Neural progenitor cell (in vitro differentiated cells): ENCODE measurements around the gene FOXO1.

ENCODE experiments used
- EZH2 ChIP-seq: fragments of 200-600 bp; sonication (generic); IDR thresholded peaks from 2 replicates; pipeline ENCODE4 v1.6.1; 2017; ENCODE audit warnings: antibody characterized with exemption, mild to moderate bottlenecking, moderate library complexity
- TF ChIP-seq, protein P1 (sequence below): fragments of 200-600 bp; sonication (generic); IDR thresholded peaks from 2 replicates; pipeline ENCODE4 v1.5.1; 2017; ENCODE audit warnings: antibody characterized with exemption, mild to moderate bottlenecking

DNA sequence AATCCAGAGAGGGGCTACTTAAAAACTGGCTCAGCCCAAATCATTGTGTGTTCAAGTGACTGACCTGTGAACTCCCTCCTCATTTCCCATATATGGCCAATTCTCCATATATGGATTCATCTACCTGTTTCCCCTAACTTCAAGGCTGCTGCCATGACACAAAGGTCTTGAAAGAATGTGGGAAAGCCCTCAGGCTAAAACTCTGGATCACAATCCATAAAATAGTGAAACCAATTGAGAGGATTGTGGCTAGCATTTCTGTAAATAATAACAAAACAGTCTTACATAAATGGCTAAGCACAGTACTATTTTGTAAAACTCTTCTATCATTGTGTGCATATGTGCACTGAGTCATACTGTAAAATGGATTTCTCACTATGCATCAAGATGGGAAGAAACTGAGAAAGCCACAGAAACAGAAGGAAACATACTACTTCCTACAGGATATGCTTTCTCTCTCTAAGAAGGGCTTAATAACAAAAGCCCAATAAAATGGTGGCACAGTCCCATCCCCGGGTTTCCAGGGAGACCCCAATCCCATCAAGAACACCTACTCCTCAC is 80.5 kb downstream of the FOXO1 start:
- TF ChIP-seq, protein P1, sequence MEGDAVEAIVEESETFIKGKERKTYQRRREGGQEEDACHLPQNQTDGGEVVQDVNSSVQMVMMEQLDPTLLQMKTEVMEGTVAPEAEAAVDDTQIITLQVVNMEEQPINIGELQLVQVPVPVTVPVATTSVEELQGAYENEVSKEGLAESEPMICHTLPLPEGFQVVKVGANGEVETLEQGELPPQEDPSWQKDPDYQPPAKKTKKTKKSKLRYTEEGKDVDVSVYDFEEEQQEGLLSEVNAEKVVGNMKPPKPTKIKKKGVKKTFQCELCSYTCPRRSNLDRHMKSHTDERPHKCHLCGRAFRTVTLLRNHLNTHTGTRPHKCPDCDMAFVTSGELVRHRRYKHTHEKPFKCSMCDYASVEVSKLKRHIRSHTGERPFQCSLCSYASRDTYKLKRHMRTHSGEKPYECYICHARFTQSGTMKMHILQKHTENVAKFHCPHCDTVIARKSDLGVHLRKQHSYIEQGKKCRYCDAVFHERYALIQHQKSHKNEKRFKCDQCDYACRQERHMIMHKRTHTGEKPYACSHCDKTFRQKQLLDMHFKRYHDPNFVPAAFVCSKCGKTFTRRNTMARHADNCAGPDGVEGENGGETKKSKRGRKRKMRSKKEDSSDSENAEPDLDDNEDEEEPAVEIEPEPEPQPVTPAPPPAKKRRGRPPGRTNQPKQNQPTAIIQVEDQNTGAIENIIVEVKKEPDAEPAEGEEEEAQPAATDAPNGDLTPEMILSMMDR, result no peak
- no peak for TF ChIP-seq EZH2
